Measurements from ENCODE around the gene PAXIP1.

The PAXIP1 gene

DNA sequence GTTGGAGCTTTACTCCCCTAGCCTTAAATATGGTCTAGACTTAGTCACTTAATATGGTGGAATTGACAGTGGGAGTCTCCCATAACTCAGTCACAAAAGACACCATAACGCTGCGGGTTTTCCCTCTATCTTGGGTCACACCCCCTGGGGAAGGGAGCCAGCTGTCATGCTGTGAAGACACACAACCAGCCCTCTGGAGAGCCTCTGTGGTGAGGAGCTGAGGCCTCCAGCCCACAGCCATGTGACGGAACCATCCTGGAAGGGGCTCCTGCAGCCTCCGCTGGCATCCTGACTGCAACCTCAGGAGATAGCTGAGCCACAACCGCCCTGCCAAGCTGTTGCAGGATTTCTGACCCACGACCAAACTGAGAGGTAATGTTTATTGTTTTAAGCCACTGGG, 37.9 kb downstream of the PAXIP1 start:
- no peak for DNase-seq (ENCODE audit: extremely low spot score)
- CTCF ChIA-PET, result interaction anchor here (0.5 to 1.4 kb wide), 4 partner anchors 12 to 634 kb away, joined by 3 to 4 read pairs (median 3); no protein-coding TSS in a partner anchor
- no peak for TF ChIP-seq FOXA1 (IDR thresholded peaks at IDR 0.05)
- TF ChIP-seq L3MBTL2 (conservative IDR thresholded peaks at IDR 0.05), result no peak
- TF ChIP-seq BHLHE40 (IDR thresholded peaks at IDR 0.05; ENCODE audit: borderline replicate concordance), result no peak
- TF ChIP-seq SP1 (IDR thresholded peaks at IDR 0.05), result no peak
- no peak for TF ChIP-seq LEF1 (IDR thresholded peaks at IDR 0.05; ENCODE audit: borderline replicate concordance)
- TF ChIP-seq CTBP1 (IDR thresholded peaks at IDR 0.05; ENCODE audit: borderline replicate concordance), result no peak
- TF ChIP-seq ZNF384 (IDR thresholded peaks at IDR 0.05), result no peak
- TF ChIP-seq NFRKB (IDR thresholded peaks at IDR 0.05), result no peak
- no peak for TF ChIP-seq SUZ12 (IDR thresholded peaks at IDR 0.05)
- no peak for TF ChIP-seq ARNT (IDR thresholded peaks at IDR 0.05)
- no peak for TF ChIP-seq PKNOX1 (IDR thresholded peaks at IDR 0.05)
- TF ChIP-seq TARDBP (IDR thresholded peaks at IDR 0.05), result no peak
- TF ChIP-seq FOXK2 (IDR thresholded peaks at IDR 0.05), result no peak
- TF ChIP-seq HDGF (IDR thresholded peaks at IDR 0.05; ENCODE audit: borderline replicate concordance), result no peak
- POLR2A ChIA-PET, result no interaction called here

GRCh38 chr7:154960063-154960790, 42.7 kb downstream of the PAXIP1 start:
- ChIA-PET CTCF (interaction anchor here (1.1 kb wide), 1 partner anchor 32 kb away, joined by 6 read pairs; no protein-coding TSS in a partner anchor), POLR2A (no interaction called here)
- TF ChIP-seq FOXA1 (IDR thresholded peaks at IDR 0.05) (no peak), BHLHE40 (IDR thresholded peaks at IDR 0.05; ENCODE audit: borderline replicate concordance) (no peak), FOXM1 (IDR thresholded peaks at IDR 0.05; ENCODE audit: borderline replicate concordance) (no peak)
- no peak for DNase-seq (ENCODE audit: extremely low spot score)

GRCh38 chr7:154956427-154956826, 46.5 kb downstream of the PAXIP1 start:
- TF ChIP-seq NFRKB (IDR thresholded peaks at IDR 0.05) (no peak), PKNOX1 (IDR thresholded peaks at IDR 0.05) (no peak), ELF4 (IDR thresholded peaks at IDR 0.05) (no peak)
- DNase-seq (ENCODE audit: extremely low spot score), result no peak
- CTCF ChIA-PET, result no interaction called here
- POLR2A ChIA-PET, result no interaction called here

DNA sequence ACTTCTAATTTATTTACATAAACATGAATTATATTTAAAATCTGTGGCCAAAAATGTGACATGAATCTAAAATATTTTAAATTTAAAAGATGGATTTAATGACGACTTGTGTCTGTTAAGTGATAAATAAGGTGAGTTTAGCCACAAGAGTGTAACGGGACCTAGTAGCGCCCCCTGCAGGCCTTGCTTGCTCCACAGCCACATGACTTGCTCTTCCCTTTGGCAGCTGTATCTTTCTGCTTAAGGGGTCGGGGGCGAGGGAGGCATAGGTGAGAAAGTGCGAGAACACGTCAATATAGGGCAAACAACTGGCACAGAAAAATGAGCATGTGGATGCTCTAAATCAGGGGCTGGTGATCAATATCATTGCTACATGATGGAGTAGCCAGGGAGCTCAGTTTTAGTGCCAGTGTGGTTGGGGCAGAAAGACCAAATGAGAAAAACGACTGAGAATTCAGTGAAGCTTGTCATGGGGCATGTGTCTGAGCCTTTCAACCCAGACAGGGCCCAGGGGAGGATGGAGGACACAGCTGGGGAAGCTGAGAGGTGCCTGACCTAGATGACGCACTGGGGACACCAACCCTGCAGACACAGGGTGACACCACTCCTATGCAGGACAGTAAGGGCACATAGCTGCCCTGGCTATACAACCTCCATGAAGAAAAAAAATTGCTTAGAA, 49.8 kb downstream of the PAXIP1 start:
- peak; percentile 71 for DNase-seq (ENCODE audit: extremely low spot score)
- CTCF ChIA-PET, result interaction anchor here (0.6 to 1.5 kb wide), 14 partner anchors 9 to 1880 kb away, joined by 3 to 11 read pairs (median 3); no protein-coding TSS in a partner anchor
- POLR2A ChIA-PET, result interaction anchor here (0.6 to 1.2 kb wide), 3 partner anchors 24 to 50 kb away, joined by 3 to 7 read pairs (median 3); partner anchors contain the start of gene PAXIP1
- TF ChIP-seq ARNT (IDR thresholded peaks at IDR 0.05) (no peak), SP1 (IDR thresholded peaks at IDR 0.05) (no peak), FOXK2 (IDR thresholded peaks at IDR 0.05) (no peak), L3MBTL2 (conservative IDR thresholded peaks at IDR 0.05) (no peak), HDGF (IDR thresholded peaks at IDR 0.05; ENCODE audit: borderline replicate concordance) (no peak), SUZ12 (IDR thresholded peaks at IDR 0.05) (no peak), NFRKB (IDR thresholded peaks at IDR 0.05) (no peak), ZNF384 (IDR thresholded peaks at IDR 0.05) (no peak), BHLHE40 (IDR thresholded peaks at IDR 0.05; ENCODE audit: borderline replicate concordance) (no peak), CTBP1 (IDR thresholded peaks at IDR 0.05; ENCODE audit: borderline replicate concordance) (no peak), ELF4 (IDR thresholded peaks at IDR 0.05) (no peak), TARDBP (IDR thresholded peaks at IDR 0.05) (no peak), FOXA1 (IDR thresholded peaks at IDR 0.05) (no peak), LEF1 (IDR thresholded peaks at IDR 0.05; ENCODE audit: borderline replicate concordance) (no peak), PKNOX1 (IDR thresholded peaks at IDR 0.05) (no peak), FOXM1 (IDR thresholded peaks at IDR 0.05; ENCODE audit: borderline replicate concordance) (no peak)

GRCh38 chr7:154950960-154951359, 52.0 kb downstream of the PAXIP1 start:
- no peak for DNase-seq (ENCODE audit: extremely low spot score)
- ChIA-PET CTCF (no interaction called here), POLR2A (no interaction called here)
- TF ChIP-seq LEF1 (IDR thresholded peaks at IDR 0.05; ENCODE audit: borderline replicate concordance) (no peak), SP1 (IDR thresholded peaks at IDR 0.05) (no peak), PKNOX1 (IDR thresholded peaks at IDR 0.05) (no peak), FOXA1 (IDR thresholded peaks at IDR 0.05) (no peak), FOXK2 (IDR thresholded peaks at IDR 0.05) (no peak), ELF4 (IDR thresholded peaks at IDR 0.05) (no peak), CTBP1 (IDR thresholded peaks at IDR 0.05; ENCODE audit: borderline replicate concordance) (no peak), BHLHE40 (IDR thresholded peaks at IDR 0.05; ENCODE audit: borderline replicate concordance) (no peak), ZNF384 (IDR thresholded peaks at IDR 0.05) (no peak), TARDBP (IDR thresholded peaks at IDR 0.05) (no peak), SUZ12 (IDR thresholded peaks at IDR 0.05) (no peak), ARNT (IDR thresholded peaks at IDR 0.05) (no peak), NFRKB (IDR thresholded peaks at IDR 0.05) (no peak)
